Hepatocyte (in vitro differentiated cells): ENCODE measurements around the gene TPST1.
"Not testable (repeated sequence)": the region's sequence is repeated elsewhere in the genome, so short reads cannot be mapped to it uniquely, and the experiment has no call there.

Source experiments
- EZH2phosphoT487 ChIP-seq: fragments of 200-600 bp; sonication (generic); IDR thresholded peaks from one replicate; pipeline ENCODE4 v1.6.1; 2018; ENCODE audit warnings: antibody characterized with exemption, mild to moderate bottlenecking, low read depth, moderate library complexity; ENCODE audit not compliant: unreplicated experiment, severe bottlenecking
- TF ChIP-seq, protein P1 (sequence below): fragments of 200-600 bp; sonication (generic); IDR thresholded peaks from 2 replicates; pipeline ENCODE4 v1.5.1; 2016; ENCODE audit warnings: antibody characterized with exemption, mild to moderate bottlenecking; ENCODE audit not compliant: poor library complexity

- TF ChIP-seq EZH2phosphoT487, result not testable (repeated sequence)
- TF ChIP-seq, protein P1, sequence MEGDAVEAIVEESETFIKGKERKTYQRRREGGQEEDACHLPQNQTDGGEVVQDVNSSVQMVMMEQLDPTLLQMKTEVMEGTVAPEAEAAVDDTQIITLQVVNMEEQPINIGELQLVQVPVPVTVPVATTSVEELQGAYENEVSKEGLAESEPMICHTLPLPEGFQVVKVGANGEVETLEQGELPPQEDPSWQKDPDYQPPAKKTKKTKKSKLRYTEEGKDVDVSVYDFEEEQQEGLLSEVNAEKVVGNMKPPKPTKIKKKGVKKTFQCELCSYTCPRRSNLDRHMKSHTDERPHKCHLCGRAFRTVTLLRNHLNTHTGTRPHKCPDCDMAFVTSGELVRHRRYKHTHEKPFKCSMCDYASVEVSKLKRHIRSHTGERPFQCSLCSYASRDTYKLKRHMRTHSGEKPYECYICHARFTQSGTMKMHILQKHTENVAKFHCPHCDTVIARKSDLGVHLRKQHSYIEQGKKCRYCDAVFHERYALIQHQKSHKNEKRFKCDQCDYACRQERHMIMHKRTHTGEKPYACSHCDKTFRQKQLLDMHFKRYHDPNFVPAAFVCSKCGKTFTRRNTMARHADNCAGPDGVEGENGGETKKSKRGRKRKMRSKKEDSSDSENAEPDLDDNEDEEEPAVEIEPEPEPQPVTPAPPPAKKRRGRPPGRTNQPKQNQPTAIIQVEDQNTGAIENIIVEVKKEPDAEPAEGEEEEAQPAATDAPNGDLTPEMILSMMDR, result not testable (repeated sequence)
These were observed 159.9 kb downstream of the TPST1 start for GRCh38 chr7:66365031-66365430.
